Right renal cortex interstitium (tissue), 3 donors: ENCODE measurements around the gene TUBGCP4. TPM values are rescaled to one million over a fixed set of nuclear protein-coding genes. Genes with fewer than 3 reads are reported as not detected.
"Not testable (repeated sequence)": the region's sequence is repeated elsewhere in the genome, so short reads cannot be mapped to it uniquely, and the experiment has no call there.

Source experiments
- DNase-seq, 3 donors: peaks; one replicate each; pipeline ENCODE4 v3.0.0-alpha.2; 2013; ENCODE audit warnings: low read depth in 3 of 3, low spot score in 2 of 3
- polyA plus RNA-seq, 3 donors: library from polyadenylated mRNA; unstranded; fragments of 120-200 nt; gene quantifications; one replicate each; pipeline ENCODE4 v1.2.1, GENCODE V29; 2013; ENCODE audit not compliant: insufficient read length in 3 of 3

Gene TUBGCP4
- polyA plus RNA-seq = 10 to 100 TPM; 22.6 to 24.3 (median 24.3) TPM

- peak; percentile 31 to 75 (median 67) for DNase-seq
Observed at GRCh38 chr15:43370975-43371974, at the start of gene TUBGCP4, which contains the start of gene ZSCAN29. TSS of gene TUBGCP4 (plus strand) at chr15:43371101. CDS start at chr15:43371355, 254 bp downstream. TSS of gene ZSCAN29 (minus strand) at chr15:43371043. CDS start at chr15:43369913, 1,130 bp downstream.

GRCh38 chr15:43325039-43325684 is 45.7 kb upstream of the TUBGCP4 start:
- no peak for DNase-seq

GRCh38 chr15:43329217-43329959 is 41.5 kb upstream of the TUBGCP4 start:
- peak in 1 of 3 donors; percentile 9 for DNase-seq

- peak; percentile 94 to 96 (median 95) for DNase-seq
Observed at GRCh38 chr15:43329960-43330779, 40.7 kb upstream of the TUBGCP4 start, which contains the start of gene LCMT2. TSS of gene LCMT2 (minus strand) at chr15:43330573. CDS start at chr15:43330489, 84 bp downstream.

- no peak for DNase-seq
Observed at GRCh38 chr15:43330780-43331087, 40.2 kb upstream of the TUBGCP4 start.

- no peak for DNase-seq
Observed at GRCh38 chr15:43346305-43346704, 24.6 kb upstream of the TUBGCP4 start.

- no peak for DNase-seq
Observed at GRCh38 chr15:43347114-43347513, 23.8 kb upstream of the TUBGCP4 start.

GRCh38 chr15:43352693-43353382 is 18.1 kb upstream of the TUBGCP4 start:
- DNase-seq = no peak

- no peak for DNase-seq
Observed at GRCh38 chr15:43360821-43361220, 10.1 kb upstream of the TUBGCP4 start.

GRCh38 chr15:43361313-43361903 is 9.5 kb upstream of the TUBGCP4 start:
- DNase-seq = no peak

GRCh38 chr15:43370310-43370974 is 459 bp upstream of the TUBGCP4 start:
- peak in 2 of 3 donors; percentile 31 to 42 for DNase-seq

- no peak for DNase-seq
Observed at GRCh38 chr15:43376017-43376705, 5.3 kb downstream of the TUBGCP4 start.

- no peak for DNase-seq
Observed at GRCh38 chr15:43378601-43379000, 7.7 kb downstream of the TUBGCP4 start.

GRCh38 chr15:43382310-43382709 is 11.4 kb downstream of the TUBGCP4 start:
- DNase-seq = no peak

GRCh38 chr15:43383070-43383469 is 12.2 kb downstream of the TUBGCP4 start:
- DNase-seq = no peak

- no peak for DNase-seq
Observed at GRCh38 chr15:43390723-43391122, 19.8 kb downstream of the TUBGCP4 start.

- DNase-seq = not testable (repeated sequence)
Observed at GRCh38 chr15:43393592-43393991, 22.7 kb downstream of the TUBGCP4 start.

- no peak for DNase-seq
Observed at GRCh38 chr15:43402255-43402654, 31.4 kb downstream of the TUBGCP4 start.
